ENCODE data around the gene CHN2.
"Not testable (repeated sequence)": the region's sequence is repeated elsewhere in the genome, so short reads cannot be mapped to it uniquely, and the experiment has no call there.

CHN2 gene

DNA sequence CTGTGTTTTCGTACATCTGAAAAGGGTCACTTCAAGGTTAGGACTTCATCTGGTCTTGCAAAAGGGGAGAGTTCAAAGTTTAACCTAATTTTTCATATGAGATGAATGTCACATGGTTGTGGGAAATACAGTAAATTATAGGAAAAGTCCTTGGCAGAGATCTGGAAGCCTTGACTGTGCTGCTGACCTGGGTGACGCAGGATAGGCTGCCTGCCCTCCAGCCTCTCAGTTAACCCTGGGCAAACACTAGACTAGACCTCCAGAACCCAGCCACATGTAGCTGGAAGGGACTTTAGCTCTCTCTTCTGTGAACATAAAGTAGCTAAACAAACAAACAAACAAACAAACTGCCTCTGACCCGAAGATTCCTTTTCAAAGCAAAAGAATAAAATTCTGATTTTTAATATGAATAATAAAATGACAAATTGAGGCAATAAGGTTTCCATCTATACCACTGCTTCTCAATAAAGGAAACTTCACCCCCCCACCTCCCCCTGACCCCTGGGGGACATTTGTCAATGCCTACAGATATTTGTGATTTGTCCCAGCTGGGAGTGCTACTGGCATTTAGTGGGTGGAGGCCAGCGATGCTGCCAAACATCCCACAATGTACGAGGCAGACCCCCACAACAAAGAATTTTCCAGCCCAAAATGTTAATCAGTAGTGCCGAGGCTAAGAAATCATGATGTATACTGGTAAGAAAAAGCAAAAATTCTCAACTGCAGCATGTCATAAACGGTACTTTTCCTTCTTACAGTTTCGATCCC is 293.8 kb downstream of the CHN2 start:
- DNase-seq (ENCODE audit: low read depth in 2 of 2): no peak

DNA sequence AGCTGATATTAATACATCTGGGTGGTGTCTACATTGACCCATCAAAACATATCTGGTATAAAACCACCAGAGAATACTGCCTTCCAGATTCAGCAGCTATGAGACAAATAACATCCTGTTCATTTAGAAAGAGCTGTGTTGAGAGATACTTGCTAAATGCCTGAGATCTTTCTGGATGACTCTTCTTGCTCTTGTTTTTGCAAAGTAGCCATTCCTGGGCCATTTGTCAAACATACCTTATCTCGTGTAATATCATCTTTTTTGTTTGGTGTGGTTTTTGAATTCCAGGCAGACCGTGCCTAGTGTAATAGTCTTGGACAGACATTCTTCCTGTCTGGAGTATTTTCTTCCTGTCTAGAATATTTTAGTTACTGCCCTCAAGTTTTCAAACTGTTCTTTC is 294.4 kb downstream of the CHN2 start:
- no peak for DNase-seq (ENCODE audit: low read depth in 2 of 2)

DNA sequence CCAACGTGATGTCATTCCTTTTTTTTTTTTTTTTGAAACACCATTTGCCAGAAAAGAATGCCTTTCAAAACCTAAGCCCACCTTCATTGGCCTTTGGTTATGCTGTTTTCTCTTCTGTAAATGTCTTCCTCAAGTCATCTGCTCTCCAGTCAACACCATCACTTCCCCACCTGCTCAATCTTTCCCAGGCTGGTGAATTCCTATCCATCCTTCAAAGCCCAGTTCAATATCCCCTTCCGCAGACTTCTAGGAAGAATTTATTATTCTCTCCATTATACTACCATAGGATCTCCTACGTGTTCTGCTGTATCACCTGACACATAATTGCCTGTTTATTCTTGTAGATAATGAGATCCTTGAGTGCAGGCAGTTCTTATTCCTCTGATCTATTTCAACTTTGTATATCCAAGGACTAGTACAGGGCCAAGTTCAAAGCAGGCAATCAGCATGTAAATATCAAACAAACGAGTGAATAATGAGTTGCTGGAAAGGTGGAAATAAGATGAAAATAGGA is 295.6 kb downstream of the CHN2 start:
- no peak for DNase-seq (ENCODE audit: low read depth in 2 of 2)

DNA sequence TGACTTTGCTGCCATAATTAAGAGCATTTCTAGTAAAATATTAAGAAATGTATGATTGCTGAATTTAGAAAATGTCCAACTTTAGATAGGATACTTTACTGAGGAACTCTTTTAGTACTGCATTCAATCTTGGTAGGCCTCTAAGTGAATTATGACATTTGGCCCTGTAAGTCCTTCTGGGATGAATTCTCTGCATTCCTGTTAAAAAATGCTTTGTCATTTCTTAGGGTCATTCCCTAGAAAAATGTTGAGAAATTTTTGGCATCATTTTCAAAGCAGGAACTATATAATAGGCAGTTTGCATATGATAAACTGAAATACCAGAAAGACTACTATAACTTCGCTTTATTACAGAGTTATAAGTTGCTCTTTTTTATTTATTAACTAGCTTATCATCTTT is 299.8 kb downstream of the CHN2 start:
- DNase-seq (ENCODE audit: low read depth in 2 of 2): no peak

DNA sequence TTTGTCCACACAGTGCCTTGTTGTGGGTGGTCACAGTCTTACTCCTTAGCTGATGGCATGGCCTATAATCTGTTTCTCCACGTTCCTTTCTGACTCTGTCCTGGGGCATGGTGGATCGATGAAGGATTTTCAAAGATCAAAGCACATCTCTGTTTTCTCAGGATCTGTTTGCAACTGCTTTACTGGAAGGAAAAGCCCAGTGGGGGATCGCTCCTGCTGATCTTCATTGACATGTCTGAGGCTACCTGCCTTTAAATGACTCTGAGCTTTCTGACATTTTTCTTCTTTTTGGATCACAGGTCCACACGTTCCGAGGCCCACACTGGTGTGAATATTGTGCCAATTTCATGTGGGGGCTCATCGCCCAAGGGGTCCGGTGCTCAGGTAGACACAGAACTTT is 301.1 kb downstream of the CHN2 start:
- DNase-seq (ENCODE audit: low read depth in 2 of 2): no peak

DNA sequence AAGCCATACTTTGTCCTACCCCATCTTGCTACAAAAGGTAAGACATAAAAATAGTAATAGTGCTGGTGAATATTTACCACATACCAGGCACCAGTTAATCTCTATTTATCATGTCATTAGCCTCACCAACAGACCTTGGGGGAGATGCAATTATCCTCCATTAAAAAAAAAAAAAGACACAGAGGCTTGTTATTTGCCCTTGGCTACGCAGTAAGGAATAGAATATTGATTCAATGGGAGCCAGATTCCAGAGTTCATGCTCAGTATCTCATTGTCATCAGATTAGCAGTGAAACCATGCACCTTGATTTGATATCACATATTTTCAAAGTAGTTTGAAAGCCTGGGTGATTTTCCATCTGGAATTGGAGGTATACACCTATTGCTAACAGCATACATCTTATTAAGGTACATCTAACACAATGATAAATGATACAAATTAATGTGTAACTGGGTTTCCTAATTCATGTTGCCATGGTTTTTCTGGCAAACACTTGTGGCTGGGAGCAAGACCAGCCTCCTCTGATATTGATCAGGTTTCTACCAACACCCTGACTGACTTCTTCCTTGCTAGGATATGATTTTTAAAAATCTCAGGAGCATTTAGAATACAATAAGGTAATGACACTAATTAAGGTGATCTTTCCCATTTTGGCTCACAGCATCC is 301.9 kb downstream of the CHN2 start:
- no peak for DNase-seq (ENCODE audit: low read depth in 2 of 2)

DNA sequence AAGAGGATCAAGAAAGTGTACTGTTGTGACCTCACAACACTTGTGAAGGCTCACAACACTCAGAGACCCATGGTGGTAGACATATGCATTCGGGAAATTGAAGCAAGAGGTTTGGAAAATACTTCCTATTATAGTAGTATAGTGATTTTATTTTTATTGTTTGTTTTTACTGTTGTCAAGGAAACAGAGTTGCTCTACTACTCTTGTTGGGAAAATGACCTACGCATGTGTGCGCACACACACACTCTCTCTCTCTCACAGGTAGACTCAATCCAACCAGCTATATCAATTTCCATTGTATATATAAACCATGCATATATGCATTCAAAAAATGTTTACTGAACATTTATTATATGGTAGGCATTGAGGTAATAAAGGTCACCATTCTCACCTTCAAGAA is 305.4 kb downstream of the CHN2 start:
- no peak for DNase-seq (ENCODE audit: low read depth in 2 of 2)

DNA sequence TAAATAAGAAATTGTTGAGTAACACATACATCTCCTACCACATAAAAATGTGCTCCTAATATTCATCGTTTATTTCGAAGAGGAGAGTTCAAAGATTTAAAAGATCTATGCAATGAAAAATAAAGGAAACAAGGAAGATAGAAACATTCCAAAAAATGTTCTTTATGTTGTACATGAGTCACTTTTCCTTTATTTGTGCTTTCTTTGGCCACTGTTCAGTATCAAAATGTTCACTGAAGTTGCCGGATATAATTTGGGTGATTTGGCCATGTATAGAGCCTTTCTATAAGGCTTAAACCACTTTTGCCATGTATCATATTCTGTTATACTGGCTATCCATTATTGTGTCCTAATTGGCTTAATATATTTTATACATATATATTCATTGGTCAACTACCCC is 306.1 kb downstream of the CHN2 start:
- no peak for DNase-seq (ENCODE audit: low read depth in 2 of 2)

DNA sequence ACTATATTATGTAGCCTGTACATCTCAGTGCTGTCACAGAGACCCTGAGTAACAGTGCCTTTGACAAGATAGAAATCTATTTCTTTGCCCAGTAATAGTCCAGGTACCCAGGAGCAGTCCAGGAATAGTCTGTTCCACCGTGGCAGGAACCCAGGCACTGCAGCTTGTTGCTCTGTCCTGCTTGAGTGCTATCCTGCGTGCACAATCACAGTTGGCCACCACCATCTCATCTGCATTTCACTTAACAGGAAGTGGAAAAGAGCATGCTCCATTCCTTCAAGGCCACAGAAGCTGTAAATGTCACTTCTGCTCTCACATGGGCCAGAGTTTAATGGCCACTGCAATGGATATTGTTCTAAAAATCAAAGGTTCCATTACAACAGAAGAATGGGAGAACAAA is 307.6 kb downstream of the CHN2 start:
- DNase-seq (ENCODE audit: low read depth in 2 of 2): no peak

DNA sequence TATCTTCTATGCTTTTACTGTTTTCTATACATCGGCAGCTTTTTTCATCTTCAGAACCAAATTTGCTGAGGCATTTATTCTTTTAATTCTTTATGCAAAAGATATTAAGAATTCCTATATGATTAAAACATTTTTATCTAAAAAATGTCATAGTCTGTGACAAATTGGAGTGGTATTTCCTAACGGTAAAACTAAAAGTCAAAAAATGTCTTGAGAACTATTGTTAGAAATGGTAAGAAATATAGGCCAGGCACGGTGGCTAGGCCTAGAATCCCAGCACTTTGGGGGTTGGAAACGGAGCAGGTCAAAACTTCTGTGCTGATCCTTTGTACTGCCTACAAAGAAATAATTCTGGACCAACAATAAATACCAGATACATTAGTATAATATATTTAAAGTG is 311.4 kb downstream of the CHN2 start:
- no peak for DNase-seq (ENCODE audit: low read depth in 2 of 2)

DNA sequence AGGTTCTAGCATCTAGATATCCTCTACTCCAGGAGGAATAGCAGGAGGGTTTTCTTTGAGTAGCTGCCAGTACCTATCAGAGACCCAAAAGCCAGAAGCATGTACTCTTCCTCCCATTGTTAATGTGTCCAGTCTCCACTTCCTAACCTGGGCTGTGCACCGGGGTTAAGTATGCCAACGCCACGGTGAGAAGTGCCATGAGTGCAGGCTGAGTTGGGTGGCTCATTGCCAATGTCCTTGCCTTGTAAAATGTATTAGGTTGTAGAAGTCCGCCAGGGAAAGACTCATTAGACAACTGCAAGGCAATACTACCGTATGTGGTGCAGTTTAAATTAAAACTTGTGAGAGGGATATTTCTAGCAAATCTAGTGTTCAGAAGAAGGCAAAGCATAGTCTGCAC is 314.0 kb downstream of the CHN2 start:
- no peak for DNase-seq (ENCODE audit: low read depth in 2 of 2)

DNA sequence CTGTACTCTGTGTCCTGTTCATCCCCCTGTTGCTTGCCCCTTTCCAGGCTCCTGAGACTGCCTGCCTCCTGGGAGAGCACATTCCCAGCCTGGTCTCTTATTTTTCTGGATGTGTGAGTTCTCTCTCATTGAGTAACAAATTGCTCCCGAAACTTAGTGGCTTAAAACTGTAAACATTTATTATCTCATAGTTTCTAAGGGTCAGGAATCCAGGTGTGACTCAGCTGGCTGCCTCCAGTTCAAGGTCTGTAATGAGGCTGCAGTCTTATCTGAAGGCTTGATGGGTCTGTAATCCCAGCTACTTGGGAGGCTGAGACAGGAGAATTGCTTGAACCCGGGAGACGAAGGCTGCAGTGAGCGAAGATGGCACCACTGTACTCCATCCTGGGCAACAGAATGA is 315.5 kb downstream of the CHN2 start:
- no peak for DNase-seq (ENCODE audit: low read depth in 2 of 2)

DNA sequence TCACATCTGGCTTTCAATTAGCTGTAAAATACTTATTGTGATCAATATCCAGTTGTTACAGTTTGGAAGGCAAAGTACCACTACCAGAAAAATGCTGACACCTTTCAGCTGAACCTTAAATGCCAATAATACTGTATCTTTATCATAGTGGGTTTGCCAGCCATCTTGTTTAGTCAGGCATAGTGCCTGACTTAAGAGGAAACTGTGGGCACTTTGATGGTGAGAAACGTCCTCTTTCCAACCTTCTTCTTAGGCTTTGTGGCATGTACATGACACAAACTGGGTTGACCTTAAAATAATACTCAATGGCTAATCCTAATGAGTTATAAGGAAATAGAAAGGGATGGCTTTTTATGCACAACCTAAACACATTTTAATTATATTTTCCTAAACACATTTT is 316.8 kb downstream of the CHN2 start:
- DNase-seq (ENCODE audit: low read depth in 2 of 2): no peak

DNA sequence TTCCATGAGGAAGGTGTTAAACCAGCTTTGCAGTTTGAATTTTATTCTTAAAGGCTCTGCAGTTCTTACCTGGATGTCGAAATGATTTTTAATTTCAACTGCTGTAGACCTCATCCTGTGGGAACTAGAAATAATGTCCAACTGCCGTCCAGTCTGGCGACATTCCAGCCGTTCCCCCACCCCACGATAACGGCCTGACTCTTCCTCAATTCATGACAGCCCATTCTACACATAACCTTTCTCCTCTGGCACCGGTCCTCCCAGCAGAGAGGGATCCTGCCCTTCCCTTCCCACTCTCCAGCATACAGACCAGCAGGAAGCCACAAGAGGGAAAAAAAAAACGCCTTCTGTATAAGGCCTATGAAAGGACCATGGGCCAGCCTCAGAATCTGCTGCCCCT is 317.3 kb downstream of the CHN2 start:
- no peak for DNase-seq (ENCODE audit: low read depth in 2 of 2)

DNA sequence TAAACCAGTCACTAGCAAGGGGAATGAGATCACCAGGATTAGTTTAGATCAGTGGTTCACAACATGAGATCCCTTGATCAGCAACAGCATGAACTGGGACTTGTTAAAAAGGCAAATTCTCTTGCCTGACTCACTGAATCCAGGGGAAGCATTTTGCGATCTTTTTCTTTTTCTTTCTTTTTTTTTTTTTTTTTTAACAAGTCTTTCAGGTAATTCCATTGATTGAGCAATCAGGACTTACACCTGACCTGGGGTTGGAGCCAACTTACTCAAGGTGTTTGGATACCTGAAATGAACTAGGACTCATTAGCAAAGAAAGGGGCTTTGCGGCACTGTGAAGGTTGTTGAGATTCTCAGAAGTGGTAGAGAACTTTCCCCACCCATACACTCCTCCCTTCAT is 321.9 kb downstream of the CHN2 start:
- no peak for DNase-seq (ENCODE audit: low read depth in 2 of 2)

DNA sequence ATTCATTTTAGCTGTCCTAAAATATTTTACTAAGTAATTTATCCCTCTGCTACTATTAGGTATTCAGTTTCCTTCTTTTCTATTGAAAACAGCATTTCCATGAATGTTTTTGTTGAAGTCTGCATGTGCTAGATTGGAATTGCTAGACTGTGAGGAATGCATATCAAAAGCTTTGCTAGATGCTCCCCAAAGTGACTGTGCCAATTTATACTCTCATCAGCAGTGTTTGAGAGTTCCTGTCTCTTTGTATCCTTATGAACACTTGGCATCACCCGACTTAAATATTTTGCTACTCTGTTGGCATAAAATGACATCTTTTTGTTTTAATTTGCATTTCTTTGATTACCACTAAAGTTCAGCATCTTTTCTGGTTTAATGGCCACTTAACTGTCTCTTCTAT is 324.0 kb downstream of the CHN2 start:
- DNase-seq (ENCODE audit: low read depth in 2 of 2): no peak

DNA sequence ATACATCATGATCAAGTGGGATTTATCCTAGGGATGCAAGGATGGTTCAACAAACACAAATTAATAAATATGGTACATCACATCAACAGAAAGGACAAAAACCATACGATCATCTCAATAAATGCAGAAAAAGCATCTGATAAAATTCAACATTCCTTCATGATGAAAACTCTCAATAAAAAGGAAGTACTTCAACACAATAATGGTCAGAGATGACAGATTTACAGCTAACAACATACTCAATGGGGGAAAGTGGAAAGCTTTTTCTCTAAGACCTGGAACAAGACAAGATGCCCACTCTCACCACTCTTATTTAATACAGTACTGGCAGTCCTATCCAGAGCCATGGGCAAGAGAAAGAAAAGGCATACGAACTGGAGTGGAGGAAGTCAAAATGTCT is 329.2 kb downstream of the CHN2 start:
- no peak for DNase-seq (ENCODE audit: low read depth in 2 of 2)

DNA sequence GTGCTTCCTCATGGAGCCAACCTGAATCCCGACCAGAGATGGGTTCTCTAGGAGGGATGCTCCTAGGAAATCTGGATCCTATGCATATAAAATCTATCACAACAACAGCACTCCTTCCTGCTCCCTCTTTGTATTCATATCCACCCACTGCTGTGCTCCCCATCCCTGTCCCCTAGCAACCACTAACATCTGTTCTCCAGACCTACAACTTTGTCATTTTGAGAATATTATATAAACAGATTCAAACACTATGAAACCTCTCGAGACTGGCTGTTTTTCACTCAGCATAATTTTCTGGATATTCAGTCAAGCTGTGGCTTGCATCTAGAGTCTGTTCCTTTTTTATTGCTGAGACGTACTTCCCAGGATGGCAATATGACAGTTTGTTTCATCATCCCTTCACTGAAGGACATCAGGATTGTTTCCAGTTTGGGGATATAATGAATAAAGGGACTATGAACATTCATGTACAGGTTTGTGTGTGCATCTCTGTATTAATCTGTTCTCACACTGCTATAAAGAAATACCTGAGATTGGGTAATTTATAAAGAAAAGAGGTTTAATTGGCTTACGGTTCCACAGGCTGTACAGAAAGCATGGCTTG is 333.0 kb downstream of the CHN2 start:
- no peak for DNase-seq (ENCODE audit: low read depth in 2 of 2)

DNA sequence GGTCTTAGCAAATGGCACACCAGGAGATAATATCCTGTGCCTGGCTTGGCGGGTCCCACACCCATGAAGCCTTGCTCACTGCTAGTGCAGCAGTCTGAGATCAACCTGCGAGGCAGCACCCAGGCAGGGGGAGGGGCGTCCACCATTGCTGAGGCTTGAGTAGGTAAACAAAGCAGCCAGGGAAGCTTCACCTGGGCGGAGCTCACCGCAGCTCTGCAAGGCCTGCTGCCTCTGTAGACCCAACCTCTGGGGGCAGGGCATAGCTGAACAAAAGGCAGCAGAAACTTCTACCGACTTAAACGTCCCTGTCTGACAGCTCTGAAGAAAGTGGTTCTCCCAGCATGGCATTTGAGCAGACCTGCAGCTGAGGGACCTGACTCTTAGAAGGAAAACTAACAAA is 334.0 kb downstream of the CHN2 start:
- not testable (repeated sequence) for DNase-seq (ENCODE audit: low read depth in 2 of 2)
